GM19238 (cell line): Measurements from ENCODE around the gene ATP2C2.
"Not testable (repeated sequence)": the region's sequence is repeated elsewhere in the genome, so short reads cannot be mapped to it uniquely, and the experiment has no call there.

Experiments
- DNase-seq: peaks from one replicate; pipeline ENCODE4 v3.0.0; 2011; ENCODE audit warnings: low spot score; ENCODE audit not compliant: insufficient read length

ATP2C2 gene

DNA sequence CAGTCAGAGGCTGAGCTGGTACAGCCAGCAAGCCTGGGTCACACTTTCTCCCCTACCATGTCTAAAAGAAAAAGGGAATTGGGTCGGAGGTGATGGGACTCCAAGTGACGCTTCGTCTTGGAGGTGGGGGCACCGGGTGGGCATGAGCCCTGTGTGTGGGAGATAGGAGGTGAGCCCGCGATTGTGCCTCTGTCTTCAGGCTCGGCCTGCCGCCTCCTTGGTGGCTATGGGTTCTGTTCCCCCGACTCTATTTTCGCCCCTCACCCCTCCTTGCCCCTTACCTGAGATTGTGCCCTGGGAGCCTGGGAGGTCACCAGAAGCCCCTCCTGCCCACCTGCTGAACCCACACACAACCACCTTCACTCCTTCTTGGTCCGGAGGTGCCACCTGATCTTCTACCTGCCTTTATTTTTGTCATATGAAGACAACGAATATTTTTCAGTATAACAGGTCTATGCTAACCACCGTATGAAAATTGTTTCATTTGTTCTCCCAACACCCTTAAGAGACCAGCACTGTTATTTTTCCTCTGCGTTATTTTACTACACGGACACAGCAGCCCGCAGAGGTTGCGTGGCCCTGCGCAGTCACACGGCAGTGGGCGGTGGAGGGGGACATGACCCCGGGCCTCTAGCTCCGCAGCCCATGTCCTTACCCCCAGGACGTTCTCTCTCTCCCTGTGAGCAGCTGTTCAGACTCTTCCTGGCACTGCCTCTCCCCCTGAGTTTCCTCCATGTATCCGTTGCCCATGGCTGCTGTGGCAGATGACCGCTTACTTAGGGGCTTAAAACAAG is 49.9 kb downstream of the ATP2C2 start:
- no peak for DNase-seq

DNA sequence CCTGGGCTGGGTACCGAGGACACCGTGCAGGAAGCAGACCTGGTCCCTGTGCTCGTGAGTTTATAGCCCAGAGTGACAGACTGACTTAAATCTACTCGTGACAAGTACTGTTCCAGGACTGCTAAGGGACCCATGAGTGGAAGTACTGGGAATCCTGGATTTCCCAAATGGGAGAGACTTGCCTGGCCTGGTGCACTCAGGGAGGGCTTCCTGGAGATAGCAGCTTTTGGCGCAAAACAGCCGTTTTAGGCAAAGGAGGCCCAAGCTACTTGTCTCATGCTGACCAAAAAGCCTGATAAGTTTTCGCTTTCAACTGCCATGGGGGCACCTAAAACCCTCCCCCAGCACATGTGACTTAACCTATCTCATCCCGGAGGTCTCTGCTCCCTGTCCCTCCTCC is 51.4 kb downstream of the ATP2C2 start:
- no peak for DNase-seq

DNA sequence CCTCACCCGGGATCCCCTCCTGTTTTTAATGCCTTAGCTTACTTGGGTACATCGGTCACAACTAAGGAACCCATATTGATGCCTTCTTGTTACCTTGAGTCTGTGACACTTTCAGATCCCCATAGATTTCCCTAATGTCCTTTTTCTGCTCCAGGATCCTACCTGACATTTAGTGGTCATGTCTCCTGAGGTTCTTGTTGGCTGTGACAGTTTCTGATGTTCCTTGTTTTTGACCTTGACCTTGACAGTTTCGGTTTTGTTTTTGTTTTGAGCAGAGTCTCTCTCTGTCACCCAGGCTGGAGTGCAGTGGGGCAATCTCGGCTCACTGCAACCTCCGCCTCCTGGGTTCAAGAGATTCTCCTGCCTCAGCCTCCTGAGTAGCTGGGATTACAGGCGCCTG is 52.2 kb downstream of the ATP2C2 start:
- DNase-seq: not testable (repeated sequence)

DNA sequence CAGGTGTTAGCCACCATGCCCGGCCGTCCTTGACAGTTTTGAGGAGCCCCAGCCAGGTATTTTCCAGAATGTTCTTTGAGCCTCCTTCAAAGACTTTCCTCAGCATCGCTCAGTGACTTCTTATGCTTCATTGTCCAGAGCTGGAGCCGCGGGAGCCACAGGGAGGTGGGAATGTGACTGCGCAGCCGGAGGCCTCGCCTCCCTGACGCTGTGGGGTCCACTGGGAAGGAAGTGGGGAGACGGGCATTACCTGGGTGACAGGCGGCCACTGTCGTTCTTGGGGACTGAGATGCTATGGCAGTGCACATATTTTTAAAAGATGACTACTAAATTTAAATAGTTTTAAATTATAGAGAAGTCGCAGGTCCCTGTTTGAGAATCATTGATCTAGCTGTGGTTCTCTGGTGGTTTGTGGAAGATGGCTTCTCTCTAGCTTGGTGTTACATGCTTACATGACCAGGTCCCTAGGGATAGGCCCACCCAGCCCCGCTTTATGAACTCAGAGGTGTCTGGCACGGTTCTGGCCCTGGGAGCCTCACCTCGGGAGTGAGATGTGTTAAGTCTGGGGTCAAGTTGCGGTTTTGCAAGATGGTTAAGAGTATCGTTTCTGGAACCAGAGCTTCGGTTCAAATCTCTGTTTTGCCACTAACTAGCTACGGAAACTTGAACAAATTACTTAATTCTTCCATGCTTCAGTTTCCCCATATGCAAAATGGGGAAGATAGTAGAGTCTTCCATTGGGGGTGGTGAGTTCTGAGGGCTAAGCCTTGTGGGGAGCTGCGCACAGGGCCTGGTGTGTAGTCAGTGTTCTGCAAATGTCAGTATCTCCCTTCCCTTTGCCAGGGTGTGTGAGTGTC is 53.0 kb downstream of the ATP2C2 start:
- DNase-seq: no peak

DNA sequence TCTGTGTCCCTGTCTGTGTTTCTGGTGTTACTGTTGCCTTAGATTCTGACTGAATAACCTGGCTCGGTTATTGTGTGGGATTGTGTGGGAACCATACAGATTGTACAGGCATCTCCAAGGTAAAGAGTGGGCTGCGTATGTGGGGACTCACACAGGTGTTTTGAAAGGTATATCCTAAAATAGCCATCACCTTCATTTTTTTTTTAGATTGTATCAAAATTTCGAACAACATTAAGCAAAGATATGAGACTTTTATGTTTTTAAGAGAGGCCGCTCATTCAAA is 53.5 kb downstream of the ATP2C2 start:
- DNase-seq: no peak

DNA sequence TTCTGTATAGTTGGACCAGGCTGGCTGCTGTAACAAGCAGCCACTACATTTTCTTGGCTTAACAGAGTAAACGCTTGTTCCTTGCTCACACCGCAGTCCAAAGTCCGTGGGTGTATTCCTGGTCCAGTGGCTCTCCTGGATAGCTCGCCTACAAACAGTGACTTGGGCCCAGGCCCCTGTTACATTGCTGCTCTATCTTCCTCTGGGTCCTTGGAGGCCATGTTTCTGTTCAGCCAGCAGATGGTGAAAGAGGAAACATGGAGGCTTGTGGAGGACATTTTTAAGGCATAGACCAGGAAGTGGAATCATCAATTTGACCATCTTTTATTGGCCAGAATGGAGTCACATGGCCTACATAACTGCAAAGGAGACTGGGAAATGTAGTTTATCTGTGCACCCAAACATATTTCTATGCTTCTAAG is 55.1 kb downstream of the ATP2C2 start:
- no peak for DNase-seq

DNA sequence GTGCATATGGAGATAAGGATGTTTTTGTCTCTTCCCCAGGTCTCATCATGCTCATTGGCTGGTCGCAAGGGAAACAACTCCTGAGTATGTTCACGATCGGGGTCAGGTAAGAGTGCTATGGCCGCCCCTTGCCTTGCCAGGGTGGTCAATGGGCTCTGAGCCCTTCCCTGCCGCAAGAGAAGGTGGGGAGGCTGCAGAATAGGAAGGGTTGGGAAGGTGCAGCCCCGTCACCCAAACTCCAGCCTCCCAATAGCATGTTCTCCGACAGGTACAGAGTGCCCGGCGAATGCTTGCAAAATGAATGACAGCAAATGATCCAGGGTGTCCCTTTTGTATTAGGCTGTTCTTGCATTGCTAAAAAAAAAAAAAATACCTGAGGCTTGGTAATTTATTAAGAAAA is 57.4 kb downstream of the ATP2C2 start:
- DNase-seq: no peak

DNA sequence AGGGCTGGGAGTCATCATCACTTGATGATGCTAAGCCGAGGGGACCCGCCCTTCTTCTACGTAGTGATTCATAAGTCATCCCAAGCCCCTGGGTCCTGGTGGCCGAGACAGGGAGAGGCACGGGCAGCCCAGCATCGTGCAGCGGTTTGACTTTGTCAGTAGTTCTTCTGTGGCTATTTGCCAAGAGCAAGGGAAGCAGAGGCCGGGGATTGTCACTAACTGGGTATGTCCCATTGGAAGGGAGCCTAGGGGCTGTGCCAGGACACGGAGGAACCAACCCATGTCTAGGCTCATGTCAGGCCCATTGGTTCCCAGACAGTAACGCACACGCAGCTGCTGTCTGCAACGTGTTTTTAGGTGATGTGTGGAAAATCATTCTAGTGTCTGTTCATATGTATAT is 58.5 kb downstream of the ATP2C2 start:
- no peak for DNase-seq

DNA sequence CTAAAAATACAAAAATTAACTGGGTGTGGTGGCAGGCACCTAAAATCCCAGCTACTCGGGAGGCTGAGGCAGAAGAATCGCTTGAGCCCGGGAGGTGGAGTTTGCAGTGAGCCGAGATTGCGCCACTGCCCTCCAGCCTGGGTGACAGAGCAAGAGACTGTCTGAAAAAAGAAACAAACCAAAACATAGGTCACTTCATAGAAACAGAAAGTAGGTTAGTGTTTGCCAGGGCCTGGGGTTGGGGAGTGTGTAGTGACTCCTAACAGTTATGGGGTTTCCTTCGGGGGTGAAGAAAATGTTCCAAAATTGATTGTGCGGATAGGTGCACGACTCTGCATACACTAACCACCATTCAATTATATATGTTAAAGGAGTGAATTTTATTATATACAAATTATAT is 59.2 kb downstream of the ATP2C2 start:
- no peak for DNase-seq

DNA sequence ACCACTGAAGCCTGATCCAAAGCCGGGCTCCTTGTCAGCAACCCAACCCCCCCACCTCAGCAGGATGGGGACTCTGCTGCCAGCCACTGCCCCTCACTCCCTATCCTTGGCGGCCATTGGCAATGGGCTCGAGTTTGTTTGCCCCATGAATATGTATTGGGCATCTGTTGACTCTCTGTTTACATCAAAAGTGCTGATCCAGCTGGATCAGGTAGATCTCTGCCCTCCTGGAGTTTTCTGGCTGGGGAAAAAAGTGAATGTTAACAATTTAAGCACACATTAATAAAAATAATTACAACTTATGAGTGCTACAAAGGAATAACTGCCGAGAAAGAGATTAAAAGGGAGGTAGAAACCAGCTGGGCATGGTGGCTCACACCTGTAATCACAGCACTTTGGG is 62.5 kb downstream of the ATP2C2 start:
- no peak for DNase-seq

DNA sequence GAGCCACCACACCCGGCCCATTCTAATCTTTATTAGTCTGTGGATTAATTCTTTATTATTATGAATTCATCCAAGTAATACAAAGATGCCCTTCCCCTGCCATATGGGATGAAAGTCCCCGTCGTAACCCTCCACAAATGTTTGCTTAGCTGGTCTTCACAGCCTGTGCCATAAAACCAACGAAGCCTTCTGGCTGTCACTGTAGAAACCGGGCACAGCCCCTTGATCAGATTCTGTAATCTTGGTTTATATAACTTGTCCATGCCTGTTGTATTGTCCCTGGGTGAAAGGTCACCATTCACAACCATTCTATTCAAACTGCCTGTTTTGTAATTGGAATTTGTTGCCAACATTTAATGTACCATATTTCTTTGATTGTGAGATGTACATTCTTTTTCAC is 66.5 kb downstream of the ATP2C2 start:
- DNase-seq: no peak

DNA sequence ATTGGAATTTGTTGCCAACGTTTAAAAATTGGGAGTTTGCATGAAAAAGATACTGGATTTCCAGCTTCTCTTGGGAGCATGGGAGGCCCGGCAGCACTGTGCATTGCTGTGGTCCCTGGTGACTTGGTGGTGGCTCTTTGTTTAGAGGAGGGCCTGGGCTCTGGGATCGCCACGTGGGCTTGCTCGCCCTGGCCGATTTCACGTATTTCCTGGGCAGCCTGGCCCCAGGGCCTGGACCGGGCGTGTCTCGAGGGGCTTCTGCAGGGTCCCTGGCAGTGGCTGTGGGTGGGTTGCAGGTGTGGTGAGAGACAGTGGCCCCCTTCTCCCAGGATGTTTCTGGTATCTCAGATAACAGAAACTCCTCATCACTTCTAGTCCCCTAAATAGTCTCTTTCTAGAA is 67.9 kb downstream of the ATP2C2 start:
- DNase-seq: no peak

DNA sequence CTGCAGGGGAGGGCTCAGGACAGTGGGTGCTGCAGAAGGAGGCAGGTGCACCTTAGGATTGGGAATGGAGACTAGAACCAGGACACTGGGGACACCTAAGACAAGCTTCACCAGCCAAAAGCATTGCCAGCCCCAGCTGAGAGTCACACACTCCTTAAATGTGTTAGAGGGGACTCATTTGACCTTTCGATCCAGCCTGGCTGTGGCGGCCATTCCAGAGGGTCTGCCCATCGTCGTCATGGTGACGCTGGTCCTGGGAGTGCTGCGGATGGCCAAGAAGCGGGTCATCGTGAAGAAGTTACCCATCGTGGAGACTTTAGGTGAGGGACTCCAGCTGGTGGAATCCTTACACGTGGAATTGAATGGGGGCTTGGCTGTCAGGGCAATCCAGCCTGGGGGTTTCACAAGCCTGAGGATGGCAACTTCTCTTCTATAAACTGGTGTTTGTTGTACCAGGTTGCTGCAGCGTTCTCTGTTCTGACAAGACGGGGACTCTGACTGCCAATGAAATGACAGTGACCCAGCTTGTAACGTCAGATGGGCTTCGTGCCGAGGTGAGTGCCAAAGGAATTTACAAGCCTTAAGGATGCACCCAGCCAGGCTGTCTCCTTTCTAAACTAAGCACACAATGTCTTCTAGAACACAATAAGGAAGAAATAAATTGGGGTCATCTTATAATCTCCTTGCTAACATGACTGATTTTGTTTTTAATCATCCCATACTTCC is 70.8 kb downstream of the ATP2C2 start:
- DNase-seq: no peak

DNA sequence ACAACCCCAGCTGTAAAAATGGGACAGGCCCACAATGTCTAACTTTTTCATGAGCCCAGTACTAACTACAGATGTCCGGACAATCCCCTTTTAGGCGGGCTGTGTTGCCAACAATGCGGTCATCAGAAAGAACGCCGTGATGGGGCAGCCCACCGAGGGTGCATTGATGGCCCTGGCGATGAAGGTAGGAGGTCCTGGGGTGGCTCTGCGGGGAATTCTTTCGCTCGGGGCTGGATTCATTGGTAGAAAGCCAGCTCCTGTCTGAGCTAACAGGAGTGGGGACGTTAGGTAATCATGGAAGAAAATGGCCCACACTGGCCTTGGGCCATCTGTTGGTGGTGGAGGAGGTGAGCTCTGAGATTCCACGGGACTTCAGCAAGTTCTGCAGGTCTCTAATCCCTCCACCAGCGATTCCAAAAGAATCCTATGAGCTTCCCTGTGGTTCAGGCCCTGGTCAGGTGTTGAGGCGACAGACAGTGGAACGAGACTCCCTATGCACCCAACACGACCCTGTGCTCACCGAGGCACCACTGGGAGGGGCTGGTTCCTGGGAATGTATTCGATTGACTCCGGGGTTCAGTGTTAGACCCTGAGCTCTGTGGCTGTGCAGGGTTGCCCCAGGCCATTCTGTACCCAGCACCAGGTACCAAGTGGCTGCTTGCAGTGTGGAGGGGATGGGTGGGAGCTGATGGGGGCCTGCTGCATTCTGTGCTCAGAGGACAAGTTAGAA is 74.2 kb downstream of the ATP2C2 start:
- no peak for DNase-seq

DNA sequence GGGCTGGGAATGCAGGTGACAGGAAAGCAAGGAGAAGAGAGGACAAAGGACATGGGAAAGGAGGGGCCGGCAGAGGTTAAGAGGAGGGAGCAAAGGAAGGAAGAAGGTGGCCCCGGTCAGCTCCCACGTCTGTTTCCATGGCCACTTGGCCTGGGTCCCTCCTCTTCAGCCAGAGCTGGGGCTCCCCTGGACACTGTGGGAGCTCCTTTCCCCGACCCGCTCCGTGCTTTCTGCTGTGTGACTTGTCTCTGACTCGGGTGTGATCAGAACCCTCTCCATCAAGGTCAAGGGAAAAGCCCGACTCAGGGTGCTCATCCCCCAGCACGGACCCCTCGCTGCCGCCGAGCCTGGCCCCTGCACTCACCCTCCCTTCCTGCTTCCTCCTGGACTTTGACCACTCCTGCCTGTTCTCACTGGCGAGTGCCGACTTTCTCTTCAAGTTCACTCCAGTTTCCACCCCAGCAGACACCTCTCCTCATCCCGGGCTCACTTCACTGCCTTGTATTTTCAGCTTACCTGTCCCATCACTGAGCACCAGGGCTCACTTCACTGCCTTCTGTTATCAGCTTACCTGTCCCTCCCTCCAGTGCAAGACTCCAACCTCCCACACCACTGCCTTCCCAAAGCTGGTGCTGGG is 74.9 kb downstream of the ATP2C2 start:
- DNase-seq: no peak

DNA sequence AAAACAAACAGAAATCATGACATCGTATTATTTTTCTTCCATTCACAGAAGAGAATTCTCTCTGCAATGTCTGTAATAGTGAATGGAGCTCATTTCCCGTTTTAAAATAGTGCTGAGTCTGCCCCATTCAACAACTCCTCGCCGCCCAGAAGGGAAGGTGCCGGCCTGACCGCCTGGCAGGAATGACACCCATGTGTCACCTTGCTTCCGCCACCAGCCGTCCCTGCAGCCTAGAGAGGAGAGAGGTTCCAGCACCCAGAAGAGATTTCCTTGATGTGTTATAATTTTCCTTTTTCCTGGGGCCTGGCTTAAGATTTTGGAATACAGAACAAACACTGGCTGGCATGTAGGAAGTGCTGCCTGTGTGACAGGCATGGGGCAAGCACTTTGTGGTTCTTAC is 76.1 kb downstream of the ATP2C2 start:
- DNase-seq: no peak

DNA sequence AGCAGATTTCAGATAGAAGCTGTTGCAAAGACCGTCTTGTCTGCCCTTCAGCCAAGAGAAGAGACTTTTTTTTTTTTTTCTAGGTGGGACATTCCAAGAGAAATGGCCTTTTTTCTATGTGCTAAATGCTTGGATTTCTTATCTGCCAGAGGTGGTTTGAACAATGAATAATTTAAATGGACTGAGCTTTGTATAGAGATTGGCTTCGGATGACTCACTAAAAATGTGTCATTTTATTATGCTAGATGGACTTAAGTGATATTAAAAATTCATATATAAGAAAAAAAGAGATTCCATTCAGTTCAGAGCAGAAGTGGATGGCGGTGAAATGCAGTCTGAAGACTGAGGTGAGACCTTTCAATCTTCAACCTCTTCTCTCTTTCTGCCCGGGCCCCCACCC is 77.7 kb downstream of the ATP2C2 start:
- no peak for DNase-seq

DNA sequence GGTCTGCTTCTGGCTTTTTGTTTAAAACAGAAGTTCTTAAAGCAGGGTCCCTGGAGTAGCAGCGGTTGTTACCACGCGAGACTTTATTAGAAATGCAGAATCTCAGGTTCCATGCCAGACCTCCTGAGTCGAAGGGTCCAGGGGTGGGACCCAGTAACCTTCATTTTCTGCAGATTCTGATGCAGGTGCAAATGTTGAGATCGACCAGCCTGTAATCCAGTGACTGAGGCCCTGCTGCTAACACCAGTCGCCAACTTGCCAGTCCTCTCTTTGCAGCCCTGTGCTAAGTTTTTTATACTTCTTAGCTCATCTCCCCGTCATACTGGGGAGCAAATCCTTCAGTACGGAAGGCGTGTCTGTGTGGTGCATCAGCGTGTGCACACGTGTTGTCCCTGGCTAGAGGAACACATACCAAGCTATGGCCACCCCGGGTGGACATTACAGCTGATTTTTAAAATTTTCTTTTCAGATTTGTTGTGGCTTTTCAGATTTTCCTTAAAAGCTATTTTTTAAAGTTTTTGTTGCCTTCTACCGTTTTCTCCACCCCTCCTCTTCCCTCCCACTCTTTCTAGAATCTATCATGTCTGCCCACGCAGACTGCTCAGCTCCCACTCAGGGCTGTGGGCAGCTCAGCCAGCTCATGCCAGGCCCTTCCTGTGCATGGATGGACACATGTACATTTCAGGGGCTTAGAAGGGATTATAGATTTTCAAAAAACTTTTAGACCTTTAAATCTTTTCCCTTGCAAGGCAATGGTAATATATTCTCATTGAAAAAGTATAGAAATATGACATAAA is 78.5 kb downstream of the ATP2C2 start:
- DNase-seq: no peak

DNA sequence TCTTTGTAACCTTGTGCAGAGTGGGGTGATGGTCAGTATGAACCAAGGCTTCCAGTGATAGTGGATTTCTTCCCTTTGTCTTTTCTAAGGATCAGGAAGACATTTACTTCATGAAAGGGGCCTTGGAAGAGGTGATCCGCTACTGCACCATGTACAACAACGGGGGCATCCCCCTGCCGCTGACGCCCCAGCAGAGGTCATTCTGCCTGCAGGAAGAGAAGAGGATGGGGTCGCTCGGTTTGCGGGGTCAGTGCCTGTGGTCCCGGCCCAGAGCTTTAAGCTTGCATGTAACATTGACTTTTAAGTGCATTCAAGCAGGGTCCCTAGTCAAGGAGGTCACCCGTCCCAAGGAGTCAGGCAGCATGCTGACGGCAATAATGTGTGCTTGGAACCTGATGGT is 80.1 kb downstream of the ATP2C2 start:
- DNase-seq: no peak
